ENCODE results near the gene SAXO1. TPM values are rescaled to one million over a fixed set of nuclear protein-coding genes. Genes with fewer than 3 reads are reported as not detected.

The SAXO1 gene
- total RNA-seq, 1 experiment from 2014 or later: not detected

- Histone ChIP-seq H2AFZ (ENCODE audit: low read depth, low read length, poor library complexity, severe bottlenecking) (no peak overlapping the region), H3K36me3 (ENCODE audit: control insufficient read depth in 1 of 2, insufficient read depth in 2 of 2, low read length in 2 of 2) (no peaks in the 10 kb centered on the region), H4K20me1 (ENCODE audit: insufficient read depth) (no peaks in the 10 kb centered on the region), H3K27ac (ENCODE audit: low read depth, low read length) (no peak overlapping the region), H3K9me3 (ENCODE audit: control insufficient read depth in 1 of 2, insufficient read depth in 1 of 2, low read depth in 1 of 2, low read length in 2 of 2) (no peaks in the 10 kb centered on the region), H3K79me2 (ENCODE audit: insufficient read depth, low read length) (no peaks in the 10 kb centered on the region), H3K4me1 (ENCODE audit: control insufficient read depth in 1 of 2, insufficient read depth in 2 of 2, low read length in 2 of 2) (no peaks in the 10 kb centered on the region), H3K9me2 (ENCODE audit: insufficient read depth) (no peaks in the 10 kb centered on the region), H3K4me2 (ENCODE audit: low read length) (no peak overlapping the region), H3K4me3 (replicated peaks in 1 of 2; ENCODE audit: low read depth in 1 of 2, low read length in 2 of 2) (no peak overlapping the region), H3K9ac (ENCODE audit: low read length) (no peak overlapping the region), H3K27me3 (ENCODE audit: insufficient read depth, low read length) (no peaks in the 10 kb centered on the region; the same call in 1 of the 2 replicates)
- ChIA-PET RAD21 (ENCODE audit: low non-redundant PET in 1 of 2, low total read pairs in 2 of 2, uncharacterized antibody in 2 of 2, unreplicated experiment in 2 of 2) (no interaction called here), CTCF (no interaction called here), POLR2A (no interaction called here)
- TF ChIP-seq EZH2phosphoT487 (IDR thresholded peaks at IDR 0.05; ENCODE audit: borderline replicate concordance) (no peak), ATF3 (IDR thresholded peaks at IDR 0.05) (no peak), REST (IDR thresholded peaks at IDR 0.05; ENCODE audit: low read depth) (no peak), ZFX (IDR thresholded peaks at IDR 0.05) (no peak), POLR2AphosphoS5 (IDR thresholded peaks at IDR 0.05; ENCODE audit: low read depth, low read length) (no peak), ZNF274 (IDR thresholded peaks at IDR 0.05; ENCODE audit: low read depth, low read length) (no peak), RAD21 (IDR thresholded peaks at IDR 0.05; ENCODE audit: low read depth) (no peak), CBX3 (IDR thresholded peaks at IDR 0.05; ENCODE audit: low read depth) (no peak), EZH2 (IDR thresholded peaks at IDR 0.05) (no peak), ELF1 (IDR thresholded peaks at IDR 0.05; ENCODE audit: borderline replicate concordance, low read depth) (no peak)
- TF ChIP-seq, protein P1, sequence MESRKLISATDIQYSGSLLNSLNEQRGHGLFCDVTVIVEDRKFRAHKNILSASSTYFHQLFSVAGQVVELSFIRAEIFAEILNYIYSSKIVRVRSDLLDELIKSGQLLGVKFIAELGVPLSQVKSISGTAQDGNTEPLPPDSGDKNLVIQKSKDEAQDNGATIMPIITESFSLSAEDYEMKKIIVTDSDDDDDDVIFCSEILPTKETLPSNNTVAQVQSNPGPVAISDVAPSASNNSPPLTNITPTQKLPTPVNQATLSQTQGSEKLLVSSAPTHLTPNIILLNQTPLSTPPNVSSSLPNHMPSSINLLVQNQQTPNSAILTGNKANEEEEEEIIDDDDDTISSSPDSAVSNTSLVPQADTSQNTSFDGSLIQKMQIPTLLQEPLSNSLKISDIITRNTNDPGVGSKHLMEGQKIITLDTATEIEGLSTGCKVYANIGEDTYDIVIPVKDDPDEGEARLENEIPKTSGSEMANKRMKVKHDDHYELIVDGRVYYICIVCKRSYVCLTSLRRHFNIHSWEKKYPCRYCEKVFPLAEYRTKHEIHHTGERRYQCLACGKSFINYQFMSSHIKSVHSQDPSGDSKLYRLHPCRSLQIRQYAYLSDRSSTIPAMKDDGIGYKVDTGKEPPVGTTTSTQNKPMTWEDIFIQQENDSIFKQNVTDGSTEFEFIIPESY (IDR thresholded peaks at IDR 0.05; ENCODE audit: extremely low read depth, insufficient replicate concordance, low read length): no peak
- TF ChIP-seq, protein P2, sequence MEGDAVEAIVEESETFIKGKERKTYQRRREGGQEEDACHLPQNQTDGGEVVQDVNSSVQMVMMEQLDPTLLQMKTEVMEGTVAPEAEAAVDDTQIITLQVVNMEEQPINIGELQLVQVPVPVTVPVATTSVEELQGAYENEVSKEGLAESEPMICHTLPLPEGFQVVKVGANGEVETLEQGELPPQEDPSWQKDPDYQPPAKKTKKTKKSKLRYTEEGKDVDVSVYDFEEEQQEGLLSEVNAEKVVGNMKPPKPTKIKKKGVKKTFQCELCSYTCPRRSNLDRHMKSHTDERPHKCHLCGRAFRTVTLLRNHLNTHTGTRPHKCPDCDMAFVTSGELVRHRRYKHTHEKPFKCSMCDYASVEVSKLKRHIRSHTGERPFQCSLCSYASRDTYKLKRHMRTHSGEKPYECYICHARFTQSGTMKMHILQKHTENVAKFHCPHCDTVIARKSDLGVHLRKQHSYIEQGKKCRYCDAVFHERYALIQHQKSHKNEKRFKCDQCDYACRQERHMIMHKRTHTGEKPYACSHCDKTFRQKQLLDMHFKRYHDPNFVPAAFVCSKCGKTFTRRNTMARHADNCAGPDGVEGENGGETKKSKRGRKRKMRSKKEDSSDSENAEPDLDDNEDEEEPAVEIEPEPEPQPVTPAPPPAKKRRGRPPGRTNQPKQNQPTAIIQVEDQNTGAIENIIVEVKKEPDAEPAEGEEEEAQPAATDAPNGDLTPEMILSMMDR (IDR thresholded peaks at IDR 0.05 in 2 of 3, conservative IDR thresholded peaks at IDR 0.05 in 1 of 3; ENCODE audit: borderline replicate concordance in 1 of 3, insufficient read depth in 1 of 3, low read depth in 2 of 3, low read length in 2 of 3): no peak
- TF ChIP-seq, protein P3, sequence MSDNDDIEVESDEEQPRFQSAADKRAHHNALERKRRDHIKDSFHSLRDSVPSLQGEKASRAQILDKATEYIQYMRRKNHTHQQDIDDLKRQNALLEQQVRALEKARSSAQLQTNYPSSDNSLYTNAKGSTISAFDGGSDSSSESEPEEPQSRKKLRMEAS (IDR thresholded peaks at IDR 0.05): no peak
- no TSS peak for BruUV-seq (replicated peaks)
- ATAC-seq (no peak), DNase-seq (ENCODE audit: low read depth, low spot score) (no peak)
- intact Hi-C loops (cut with micrococcal nuclease): no loop called here
These were observed 143.5 kb downstream of the SAXO1 start for GRCh38 chr9:18889550-18889949.

Measured in HCT116 (cell line).